ENCODE results near the gene SLC25A30. TPM values are rescaled to one million over a fixed set of nuclear protein-coding genes. Genes with fewer than 3 reads are reported as not detected.

SLC25A30 gene, protein sequence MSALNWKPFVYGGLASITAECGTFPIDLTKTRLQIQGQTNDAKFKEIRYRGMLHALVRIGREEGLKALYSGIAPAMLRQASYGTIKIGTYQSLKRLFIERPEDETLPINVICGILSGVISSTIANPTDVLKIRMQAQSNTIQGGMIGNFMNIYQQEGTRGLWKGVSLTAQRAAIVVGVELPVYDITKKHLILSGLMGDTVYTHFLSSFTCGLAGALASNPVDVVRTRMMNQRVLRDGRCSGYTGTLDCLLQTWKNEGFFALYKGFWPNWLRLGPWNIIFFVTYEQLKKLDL
- total RNA-seq: 10 to 100 TPM; 24.4 to 32.6 TPM

GRCh38 chr13:45417790-45418534 lies at the start of gene SLC25A30:
Gene SLC25A30, minus strand, starts transcription at chr13:45418373. Its CDS starts 6,948 bp downstream, at chr13:45411425.

DNA sequence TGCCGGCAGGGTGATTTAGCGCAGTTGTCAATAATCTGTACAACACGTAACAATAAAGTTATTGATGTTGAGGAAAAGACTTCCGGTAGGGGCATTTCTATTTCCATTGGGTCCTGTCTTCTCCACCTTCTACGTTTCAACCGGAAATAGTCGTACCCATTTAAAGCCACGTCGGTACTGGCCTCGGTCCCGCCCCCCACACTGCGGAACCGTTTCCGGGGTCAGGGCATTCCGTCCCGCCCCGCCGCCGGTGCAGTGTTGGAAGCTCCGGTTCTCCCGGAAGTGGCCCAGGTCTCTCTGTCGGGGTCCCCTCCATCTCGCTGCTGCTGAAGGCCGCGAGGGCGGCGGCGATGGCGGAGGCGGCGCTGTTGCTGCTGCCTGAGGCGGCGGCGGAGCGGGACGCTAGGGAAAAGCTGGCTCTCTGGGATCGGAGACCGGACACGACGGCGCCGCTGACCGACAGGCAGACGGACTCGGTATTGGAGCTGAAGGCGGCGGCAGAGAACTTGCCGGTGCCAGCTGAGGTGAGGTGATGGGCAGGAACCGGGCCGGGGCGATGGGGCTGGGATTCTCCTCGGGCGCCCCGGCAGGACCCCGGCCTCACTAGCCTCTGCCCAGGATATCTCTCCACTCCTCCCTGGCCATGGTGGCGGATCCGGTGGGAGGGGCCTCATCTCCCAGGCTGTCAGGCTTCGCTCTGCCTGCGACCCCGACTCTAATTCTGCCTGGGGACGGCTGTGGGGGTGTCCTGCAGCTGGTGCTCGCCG lies 46.7 kb upstream of the SLC25A30 start, which contains the start of gene COG3:
COG3 (plus strand) TSS at position 253 of the 767 bp plus-strand sequence; CDS start at position 351, 98 bp downstream.

Other genes starting within 250 kb of the SLC25A30 start
- gene KCTD4, start 217.3 kb downstream of the SLC25A30 start, total RNA-seq: under 1 TPM in 1 of 2 donors, not detected in 1; under 0.01 TPM
- gene TPT1, start 77.2 kb downstream of the SLC25A30 start, total RNA-seq: 1,000 to 10,000 TPM in 1 of 2 donors, 100 to 1,000 TPM in 1; 922 to 1,158 TPM
- gene COG3, start 46.6 kb upstream of the SLC25A30 start, total RNA-seq: 10 to 100 TPM; 17.0 to 21.0 TPM
- gene ERICH6B, start 197.4 kb upstream of the SLC25A30 start, total RNA-seq: not detected

Data from melanocyte of skin (primary cell).